GM19468 (cell line): ENCODE results near the gene RFTN1.

Experiments used
- ATAC-seq: cut with Tn5 transposase; IDR thresholded peaks from one replicate; pipeline ENCODE4 v1.9.1; 2021; ENCODE audit warnings: mild to moderate bottlenecking, moderate library complexity, moderate number of reproducible peaks; ENCODE audit not compliant: unreplicated experiment; ENCODE audit errors: extremely low read depth

Gene RFTN1, protein sequence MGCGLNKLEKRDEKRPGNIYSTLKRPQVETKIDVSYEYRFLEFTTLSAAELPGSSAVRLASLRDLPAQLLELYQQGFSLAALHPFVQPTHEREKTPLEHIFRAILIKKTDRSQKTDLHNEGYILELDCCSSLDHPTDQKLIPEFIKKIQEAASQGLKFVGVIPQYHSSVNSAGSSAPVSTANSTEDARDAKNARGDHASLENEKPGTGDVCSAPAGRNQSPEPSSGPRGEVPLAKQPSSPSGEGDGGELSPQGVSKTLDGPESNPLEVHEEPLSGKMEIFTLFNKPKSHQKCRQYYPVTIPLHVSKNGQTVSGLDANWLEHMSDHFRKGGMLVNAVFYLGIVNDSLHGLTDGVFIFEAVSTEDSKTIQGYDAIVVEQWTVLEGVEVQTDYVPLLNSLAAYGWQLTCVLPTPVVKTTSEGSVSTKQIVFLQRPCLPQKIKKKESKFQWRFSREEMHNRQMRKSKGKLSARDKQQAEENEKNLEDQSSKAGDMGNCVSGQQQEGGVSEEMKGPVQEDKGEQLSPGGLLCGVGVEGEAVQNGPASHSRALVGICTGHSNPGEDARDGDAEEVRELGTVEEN

DNA sequence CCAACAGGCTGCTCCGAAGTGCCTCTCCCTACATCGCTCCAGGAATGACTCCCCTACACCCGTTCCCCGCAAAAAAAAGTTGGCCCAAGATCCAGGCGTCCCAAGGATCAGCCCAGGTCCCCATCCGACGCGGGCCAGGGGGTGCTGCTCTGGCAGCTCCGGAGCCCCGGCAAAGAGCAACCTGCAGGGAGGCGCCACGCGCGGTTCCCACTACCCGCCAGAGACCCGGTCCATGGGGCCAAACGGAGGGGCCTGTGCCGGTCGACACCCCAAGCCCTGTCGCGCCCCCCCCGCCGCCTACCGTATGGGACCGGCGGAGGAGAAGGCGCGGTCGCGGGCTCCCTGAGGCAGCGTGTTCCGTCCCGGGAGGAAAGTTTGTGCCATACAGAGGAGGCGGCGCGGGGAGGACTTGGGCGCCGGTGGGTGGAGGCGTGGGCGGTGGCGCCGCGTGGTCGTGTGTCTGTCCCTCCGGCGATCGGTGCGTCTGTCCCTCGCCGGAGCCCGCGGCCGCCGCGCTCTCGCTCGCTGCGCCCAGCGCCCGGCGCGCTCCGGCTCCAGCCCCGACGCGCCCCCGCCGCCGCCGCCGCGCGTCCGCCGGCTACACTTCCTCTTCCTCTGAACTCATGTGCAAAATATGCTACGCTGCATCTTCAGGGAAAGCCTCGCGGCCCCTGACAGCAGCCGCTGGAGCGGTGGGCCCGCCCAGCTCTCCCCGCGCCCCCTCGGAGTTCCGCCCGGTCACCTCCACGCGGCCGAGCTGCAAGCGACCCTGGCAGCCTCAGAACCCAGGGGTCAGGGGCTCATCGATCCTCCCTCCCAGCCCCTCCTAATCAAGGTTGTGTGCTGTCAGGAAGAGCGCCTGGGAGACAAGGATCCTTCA is at the start of gene RFTN1:
Gene RFTN1 (minus strand): TSS at position 559 of the 880 bp plus-strand sequence. CDS start 19,830 bp downstream, outside the sequence.
- ATAC-seq, result no peak

DNA sequence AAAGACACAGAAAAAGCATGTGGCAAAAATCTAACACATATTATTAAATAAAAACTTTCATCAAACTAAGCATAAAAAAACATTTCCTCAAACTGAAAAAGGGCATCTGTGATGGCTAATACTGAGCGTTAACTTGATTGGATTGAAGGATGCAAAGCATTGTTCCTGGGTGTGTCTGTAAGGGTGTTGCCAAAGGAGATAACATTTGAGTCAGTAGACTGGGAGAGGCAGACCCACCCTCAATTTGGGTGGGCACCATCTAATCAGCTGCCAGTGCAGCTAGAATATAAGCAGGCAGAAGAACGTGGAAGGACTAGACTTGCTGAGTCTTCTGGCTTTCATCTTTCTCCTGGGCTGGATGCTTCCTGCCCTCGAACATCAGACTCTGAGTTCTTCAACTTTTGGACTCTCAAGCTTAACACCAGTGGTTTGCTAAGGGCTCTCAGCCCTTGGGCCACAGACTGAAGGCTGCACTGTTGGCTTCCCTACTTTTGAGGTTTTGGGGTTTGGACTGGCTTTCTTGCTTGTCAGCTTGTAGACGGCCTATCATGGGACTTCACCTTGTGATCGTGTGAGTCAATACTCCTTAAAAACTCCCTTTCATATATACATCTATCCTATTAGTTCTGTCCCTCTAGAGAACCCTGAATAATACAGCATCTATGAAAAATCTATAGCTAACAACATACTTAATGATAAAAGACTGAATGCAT is 46.3 kb upstream of the RFTN1 start:
- no peak for ATAC-seq

DNA sequence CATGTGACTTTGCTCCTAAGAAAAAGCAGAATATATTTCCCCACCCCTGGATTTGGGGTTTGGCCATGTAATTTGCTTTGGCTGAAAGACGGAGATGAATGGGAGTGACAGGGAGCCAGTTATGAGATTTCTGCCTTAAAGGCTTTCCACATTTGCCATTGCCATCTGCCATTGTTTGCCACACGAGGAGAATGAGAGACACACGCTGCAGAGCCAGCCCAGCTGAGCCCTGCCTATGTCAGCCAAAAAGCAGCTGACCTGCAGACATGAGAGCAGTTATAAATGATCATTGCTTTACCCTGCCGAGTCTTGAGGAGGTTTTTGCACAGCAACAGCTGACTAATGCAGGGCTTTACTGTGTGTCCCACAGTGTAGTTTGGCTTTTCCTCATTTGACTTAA is 40.6 kb upstream of the RFTN1 start:
- ATAC-seq, result no peak

DNA sequence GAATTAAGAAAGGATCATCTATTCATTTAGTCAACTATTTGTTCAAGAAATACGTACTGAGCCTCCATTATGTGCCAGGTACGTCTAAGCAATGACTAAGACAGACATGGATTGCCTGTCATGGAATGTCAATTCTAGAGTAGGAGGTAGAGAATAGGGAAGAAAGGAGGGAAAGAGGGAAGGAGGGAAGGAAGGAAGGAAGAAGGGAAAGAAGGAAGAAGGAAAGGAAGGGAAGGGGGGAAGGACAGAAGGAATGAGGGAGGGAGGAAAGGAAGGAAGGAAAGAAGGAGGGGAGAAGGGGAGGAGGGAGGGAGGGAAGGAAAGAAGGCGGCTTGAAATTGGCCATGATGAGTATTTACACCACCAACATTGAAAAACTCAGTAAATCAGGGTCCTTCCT is 39.3 kb upstream of the RFTN1 start:
- no peak for ATAC-seq

DNA sequence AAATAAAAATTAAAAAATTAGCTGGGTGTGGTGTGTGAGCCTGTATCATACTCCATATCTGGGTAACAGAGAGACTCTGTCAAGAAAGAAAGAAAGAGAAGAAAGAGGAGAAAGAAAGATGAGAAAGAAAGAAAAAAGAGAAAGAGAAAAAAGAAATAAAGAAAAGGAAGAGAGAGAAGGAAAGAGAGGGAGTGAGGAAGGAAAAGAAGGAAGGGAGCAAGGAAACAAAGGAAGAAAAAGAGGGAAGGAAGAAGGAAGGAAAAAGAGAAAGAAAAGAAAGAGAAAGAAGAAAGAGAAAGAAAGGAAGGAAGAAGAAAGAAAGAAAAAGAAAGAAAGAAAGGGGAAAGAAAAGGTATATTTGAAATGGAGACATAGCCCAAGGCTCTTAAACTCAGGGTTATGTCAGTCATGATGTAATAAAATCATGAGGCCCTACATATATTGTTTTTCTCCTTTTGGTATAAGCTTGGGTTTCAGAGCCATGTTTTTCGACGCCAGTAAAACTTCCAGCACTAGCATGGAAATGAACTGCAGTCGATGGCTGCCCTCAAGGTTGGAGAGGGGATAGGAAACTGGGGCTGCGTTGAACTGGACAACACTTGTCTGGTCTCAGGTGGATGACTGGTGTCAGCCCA is 38.0 kb upstream of the RFTN1 start:
- no peak for ATAC-seq

DNA sequence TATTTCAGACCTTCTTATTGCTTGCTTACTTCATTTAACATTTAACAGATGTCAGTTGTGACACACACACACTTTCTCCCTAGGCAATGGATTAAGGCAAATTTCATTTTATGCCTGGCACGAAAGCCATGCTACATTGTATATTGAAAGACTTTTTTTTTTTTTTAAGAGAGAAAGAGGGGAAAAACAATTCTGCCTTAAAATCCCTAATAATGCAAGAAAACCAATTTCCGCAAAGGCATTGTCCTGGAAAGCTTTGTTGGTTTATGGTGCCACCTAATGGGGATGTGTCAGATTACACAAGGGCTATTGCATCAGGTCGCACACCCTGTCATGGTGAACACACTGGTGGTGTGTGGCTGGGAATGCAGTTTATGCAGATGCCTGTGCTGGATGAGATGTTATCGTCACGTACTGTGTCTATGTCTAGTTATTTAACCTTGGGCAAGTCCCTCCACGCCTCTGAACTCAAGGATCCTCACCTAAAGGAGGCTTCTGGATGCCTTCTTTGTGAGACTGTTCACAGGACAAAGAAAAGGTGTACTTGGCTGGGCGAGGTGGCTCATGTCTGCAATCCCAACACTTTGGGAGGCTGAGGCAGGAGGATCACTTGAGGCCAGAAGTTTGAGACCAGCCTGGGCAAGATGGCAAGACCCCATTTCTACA is 37.3 kb upstream of the RFTN1 start:
- no peak for ATAC-seq

DNA sequence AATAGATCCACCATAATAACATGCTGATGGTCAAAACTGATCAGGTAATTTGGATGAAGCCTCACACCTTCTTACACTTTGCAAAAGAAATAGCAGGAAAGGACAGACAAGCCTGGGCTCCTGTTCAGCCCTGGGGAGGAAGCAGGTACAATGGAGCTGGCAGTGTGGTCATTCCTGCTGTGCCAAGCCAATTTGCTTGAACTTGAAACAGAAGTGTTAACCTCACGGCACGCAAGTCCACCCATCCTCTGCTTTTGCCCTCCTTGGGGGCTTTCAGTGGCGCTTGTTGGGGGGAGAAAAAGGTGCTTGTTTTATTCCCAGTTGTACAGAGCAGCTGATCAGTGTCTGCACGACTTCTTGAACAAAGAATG is 36.8 kb upstream of the RFTN1 start:
- no peak for ATAC-seq

DNA sequence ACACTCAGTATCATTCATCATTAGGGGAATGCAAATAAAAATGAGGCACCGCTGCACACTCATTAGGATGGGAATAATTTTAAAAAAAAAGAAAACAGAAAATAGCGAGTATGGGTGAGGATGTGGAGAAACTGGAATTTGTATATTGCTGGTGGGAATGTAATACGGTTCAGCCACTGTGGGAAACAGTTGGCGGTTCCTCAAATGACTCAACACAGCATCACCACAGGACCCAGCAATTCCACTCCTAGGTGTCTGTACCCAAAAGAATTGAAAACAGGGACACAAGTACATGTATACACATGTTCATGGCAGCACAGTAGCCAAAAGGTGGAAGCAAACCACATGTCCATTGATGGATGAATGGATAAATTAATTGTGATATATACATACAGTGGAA is 35.2 kb upstream of the RFTN1 start:
- no peak for ATAC-seq

DNA sequence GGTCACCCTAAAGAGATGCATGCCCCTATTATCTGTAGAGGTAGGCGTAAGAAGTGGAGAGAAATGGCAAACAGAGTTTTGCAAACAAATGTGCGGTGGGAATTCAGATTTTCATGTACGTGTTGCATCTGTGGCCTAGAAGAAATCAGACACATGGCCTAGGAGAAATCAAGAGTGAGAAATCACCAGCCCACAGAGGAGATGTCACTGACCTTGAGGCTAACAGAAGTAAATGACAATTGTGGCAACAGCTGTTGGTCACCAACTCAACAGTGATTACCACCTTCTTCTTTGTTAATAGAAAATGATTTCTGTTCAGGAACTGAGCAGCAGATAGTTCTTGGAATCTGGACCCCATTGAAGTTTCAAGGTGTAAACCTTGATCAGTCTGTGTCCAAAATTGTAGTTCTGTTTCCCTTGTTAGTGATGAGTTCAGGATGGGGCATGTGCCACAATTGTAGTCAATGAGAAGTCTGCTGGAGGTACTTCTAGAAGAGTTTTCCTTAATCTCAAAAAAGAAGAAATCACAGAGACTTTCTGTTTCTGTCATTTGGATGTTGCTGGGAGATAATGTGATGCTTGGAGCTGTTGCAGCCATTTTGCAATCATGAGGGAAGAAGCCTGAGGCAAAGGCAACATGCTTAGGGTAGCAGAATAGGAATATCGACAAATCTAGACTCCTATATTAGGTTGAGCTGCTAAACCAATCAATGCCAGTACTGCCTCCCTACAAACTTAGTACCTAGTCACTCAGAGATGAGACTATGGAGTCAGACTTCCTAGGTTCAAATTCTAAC is 34.3 kb upstream of the RFTN1 start:
- no peak for ATAC-seq

DNA sequence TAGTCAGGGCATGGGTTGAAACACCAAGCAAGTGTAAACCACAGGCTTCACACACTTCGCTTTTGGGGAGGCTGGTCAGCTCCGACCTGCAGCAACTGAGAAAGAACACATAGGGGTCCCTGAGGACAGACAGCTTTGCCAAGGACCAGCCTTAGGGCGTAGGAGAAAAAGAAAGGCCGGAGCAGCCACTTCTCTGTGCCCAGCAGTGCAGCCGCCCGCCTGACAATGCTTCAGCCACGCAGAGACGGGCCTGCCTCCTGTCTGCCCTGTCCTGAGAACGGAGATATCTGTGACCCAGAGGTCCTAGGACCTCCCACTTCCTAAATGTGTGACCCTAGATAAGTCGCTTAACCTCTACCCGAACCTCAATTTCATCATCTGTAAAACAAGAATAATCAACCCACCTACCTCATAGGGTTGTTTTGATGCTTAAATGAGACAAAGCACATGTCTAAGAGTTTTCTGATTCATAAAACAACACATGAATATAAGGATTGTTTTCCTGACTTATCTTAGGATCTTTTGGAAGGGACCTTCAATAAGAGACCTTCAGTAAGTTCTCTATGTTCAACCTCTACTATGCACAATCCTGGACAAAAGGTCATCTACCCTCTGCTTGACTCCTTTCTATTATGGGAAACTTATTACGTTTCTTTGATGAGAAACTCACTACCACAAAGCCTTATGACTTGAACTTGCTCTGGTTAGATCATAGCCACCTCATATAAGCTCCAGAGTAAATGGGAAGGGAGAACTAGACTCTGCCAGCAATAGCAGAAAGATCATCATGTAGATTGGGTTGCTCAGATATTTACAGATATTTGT is 32.9 kb upstream of the RFTN1 start:
- ATAC-seq, result no peak

DNA sequence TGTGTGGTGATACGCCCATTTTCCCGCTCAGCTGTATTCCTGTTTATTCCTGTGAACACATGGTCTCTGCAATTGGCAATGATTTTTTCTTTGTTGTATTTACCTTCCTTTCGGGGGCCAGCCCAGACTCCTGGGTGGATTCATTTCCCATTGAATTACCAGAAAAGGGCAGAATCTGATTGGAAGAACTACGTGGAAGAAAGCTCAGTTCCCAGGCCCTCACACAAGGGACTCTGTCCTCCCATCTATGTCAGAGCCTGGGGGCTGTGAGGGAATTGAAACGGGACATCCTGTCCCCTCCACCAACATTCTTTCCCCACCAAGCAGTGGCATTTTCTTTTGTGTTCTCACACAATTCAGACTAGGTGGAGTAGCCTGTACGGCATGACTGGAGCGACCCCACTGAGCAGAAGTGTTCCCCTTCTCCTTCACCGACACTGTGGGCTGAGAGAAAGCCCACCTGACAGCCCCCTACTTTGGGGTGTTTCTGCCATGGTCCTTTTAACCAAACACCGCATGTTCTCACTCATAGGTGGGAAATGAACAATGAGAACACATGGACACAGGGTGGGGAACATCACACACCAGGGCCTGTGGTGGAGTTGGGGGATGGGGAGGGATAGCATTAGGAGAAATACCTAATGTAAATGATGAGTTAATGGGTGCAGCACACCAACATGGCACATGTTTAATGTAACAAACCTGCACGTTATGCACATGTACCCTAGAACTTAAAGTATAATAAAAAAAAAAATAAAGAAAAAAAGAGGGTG is 32.1 kb upstream of the RFTN1 start:
- no peak for ATAC-seq

DNA sequence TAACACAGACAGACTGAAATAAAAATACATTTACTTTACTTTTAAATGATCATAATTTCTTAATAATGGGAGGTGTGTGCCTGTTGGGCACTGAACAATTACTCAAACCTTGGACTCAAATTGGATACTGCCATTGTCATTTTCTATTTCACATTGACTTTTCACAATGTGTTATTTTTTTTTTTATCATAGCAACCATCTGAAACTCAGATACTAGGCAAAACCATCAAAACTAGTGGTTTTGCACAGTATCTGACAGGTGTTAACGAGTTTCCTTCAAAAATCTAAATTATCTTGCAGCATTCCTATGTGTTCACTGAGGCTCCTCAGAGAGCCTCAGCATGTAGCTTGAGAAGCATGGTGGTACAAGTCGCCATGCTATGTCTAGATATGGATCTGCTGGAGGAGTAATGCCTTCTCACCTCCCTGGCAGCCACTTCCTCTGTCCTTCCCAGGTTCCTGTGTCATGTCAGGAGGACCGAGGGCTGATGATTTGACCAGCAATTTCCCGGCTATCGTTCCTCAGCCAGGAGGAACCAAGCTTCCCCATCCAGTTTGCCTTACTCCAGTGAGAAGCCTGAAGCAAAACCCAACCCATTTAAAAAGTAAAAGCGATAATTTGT is 29.9 kb upstream of the RFTN1 start:
- no peak for ATAC-seq

DNA sequence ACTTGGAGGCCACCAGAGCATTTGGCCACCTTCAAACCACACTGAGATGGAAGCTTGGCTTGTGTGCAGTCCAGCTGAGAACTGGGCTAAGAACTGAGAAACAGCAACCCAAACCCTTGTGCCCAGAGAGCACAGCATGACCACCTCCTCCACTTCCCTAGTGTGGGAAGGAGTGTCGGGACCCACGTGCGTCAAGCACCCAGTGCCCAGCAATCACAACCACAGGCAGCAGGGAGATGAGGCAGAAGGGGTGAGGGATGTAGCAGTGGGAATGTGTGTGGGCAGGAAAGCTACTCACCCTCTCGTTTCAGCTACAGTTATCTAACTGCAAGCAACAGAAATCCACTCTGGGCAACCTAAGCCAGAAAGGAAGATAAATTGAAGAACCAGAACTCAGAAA is 25.0 kb upstream of the RFTN1 start:
- ATAC-seq, result no peak

DNA sequence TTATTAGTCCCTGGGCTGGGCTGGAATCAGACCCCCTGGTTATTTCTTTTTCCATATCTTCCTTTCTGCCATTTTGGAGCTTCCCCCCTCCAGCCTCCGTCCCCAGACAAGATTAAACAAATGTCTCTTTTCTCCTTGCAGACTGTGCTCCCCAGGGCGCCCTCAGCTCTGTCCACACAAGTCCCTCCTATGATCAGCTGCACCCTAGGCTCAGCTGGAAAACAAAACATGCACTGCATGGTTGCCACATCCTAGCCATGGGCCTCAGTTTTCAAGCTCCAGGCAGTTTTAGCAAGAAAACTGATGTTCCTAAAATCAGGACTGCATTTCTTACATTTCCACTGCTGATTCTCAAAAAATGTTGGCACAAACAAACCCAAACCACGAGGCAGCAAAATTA is 23.5 kb upstream of the RFTN1 start:
- no peak for ATAC-seq

DNA sequence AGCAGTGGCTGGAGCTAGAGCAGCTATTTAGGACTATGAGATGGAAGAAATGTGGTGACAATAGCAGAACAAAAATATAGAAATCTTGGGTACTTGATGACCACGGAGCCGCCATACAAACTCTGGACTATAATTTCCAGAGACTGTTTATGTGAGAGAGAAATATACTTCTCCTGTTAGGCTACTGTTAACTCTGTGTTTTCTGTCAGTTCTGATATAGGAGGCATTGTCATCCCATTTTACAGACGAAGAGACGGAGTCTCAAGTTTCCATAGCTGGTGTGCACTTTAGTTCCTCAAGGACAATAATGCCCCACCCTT is 22.8 kb upstream of the RFTN1 start:
- no peak for ATAC-seq

DNA sequence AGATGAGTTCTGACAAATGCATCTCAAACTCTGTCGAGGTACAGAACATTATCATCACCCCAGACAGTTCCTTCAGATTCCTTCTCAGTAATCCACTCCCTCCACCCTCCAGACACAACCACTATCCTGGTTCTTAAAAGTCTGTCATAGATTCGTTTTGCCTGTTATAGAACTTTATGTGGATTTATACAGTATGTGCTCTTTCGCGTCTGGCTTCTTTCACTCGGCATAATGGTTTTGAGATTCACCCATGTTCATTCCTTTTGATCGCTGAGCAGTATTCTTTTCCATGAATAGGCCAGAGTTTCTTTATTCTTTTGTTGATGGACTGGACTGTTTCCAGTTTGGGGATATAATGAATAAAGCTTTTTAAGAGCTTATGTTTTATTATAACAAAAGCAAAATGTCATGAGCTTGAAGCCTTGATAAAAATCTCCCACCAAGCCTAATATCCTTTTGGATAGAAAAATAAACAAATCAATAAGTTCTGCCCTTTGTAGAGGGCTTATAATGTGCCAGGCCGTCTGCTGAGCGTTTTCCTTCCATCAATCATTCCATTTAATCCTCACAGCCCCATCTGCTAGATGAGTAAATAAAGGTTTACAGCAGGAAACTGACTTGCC is 21.3 kb upstream of the RFTN1 start:
- ATAC-seq, result no peak
